Esophagus squamous epithelium (tissue), 5 donors: Measurements from ENCODE around the gene PKMYT1. TPM values are rescaled to one million over a fixed set of nuclear protein-coding genes. Genes with fewer than 3 reads are reported as not detected.

Experiments used
- DNase-seq: peaks from one replicate; lab custom pipeline; 2025; lab: John Stamatoyannopoulos, UW
- H3K27ac ChIP-seq, 4 donors: fragments of 200-600 bp; sonication (generic); one replicate each; pipeline ENCODE4 v1.5.1; 2016 to 2019; ENCODE audit warnings: mild to moderate bottlenecking in 1 of 4
- H3K27me3 ChIP-seq, 4 donors: fragments of 200-600 bp; sonication (generic); 1 replicate in 3 of 4; 2 replicates in 1 of 4; pipeline versions ENCODE4 v1.5.1 to v1.6.0; 2017 to 2021; ENCODE audit warnings: antibody characterized with exemption in 1 of 4
- H3K36me3 ChIP-seq, 3 donors: fragments of 200-600 bp; sonication (generic); one replicate each; pipeline ENCODE4 v1.5.1; 2016 to 2019
- H3K4me1 ChIP-seq, 3 donors: fragments of 200-600 bp; sonication (generic); one replicate each; pipeline ENCODE4 v1.5.1; 2017 to 2019
- H3K4me3 ChIP-seq, 4 donors: fragments of 200-600 bp; sonication (generic); 1 replicate in 3 of 4; 2 replicates in 1 of 4; pipeline ENCODE4 v1.5.1; 2016 to 2019; ENCODE audit warnings: mild to moderate bottlenecking in 2 of 4, moderate library complexity in 1 of 4
- H3K9me3 ChIP-seq, 3 donors: fragments of 200-600 bp; sonication (generic); one replicate each; pipeline ENCODE4 v1.5.1; 2016 to 2019
- POLR2A ChIP-seq, 4 donors: fragments of 450-650 bp; IDR thresholded peaks; one replicate each; pipeline ENCODE4 v1.6.1; 2017; ENCODE audit warnings: antibody characterized with exemption in 4 of 4, mild to moderate bottlenecking in 4 of 4, moderate library complexity in 3 of 4
- WGBS, 2 donors: methylation state at CpG; one replicate each; pipeline ENCODE4 v1.1.5; 2018; 5-methylcytosine and 5-hydroxymethylcytosine counted together
- intact Hi-C: fragments of 100-400 bp; cut with DNase I; formaldehyde crosslinking; loops from one replicate; pipeline ENCODE4 v1.15.0; 2022
- total RNA-seq, 4 donors: library from RNA; depleted of rRNA; stranded (reverse); fragments of >200 nt; gene quantifications; one replicate each; pipeline ENCODE4 v1.1.0, GENCODE V29; 2016
- TF ChIP-seq, protein P1 (sequence below), 6 experiments: fragments of 450-650 bp in 4 of 6; fragments of 200-600 bp in 2 of 6; sonication (generic) in 2 of 6; IDR thresholded peaks; one replicate each; pipeline ENCODE4 v1.5.1; 2016 to 2019; ENCODE audit warnings: antibody characterized with exemption in 6 of 6, mild to moderate bottlenecking in 4 of 6, moderate library complexity in 4 of 6
- donor health status: DM: yes; HTN: yes; CAD: no.

PKMYT1 gene
- total RNA-seq, 4 donors from 2014 or later: 4.2 to 33.1 (median 13.0) TPM

DNA sequence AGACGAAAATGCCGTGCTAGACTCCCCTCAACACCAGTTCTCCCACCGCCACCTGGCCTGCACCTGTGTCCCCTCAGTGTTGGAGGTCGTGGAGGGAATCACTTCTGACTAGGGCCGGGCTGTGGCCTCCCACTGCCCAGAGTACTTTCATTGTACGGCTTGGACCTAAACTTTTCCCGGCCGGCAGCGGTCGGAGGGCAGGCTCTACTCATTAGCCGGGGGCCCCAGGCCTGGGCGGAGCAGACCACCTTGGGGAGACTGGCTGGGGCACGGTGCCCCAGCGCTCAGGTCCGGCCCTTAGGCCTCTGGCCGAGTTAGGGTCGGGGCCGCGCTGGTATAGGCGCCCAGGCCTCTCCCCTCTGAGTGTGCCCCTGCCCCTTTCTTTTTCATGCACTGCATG, 37.1 kb upstream of the PKMYT1 start:
- Histone ChIP-seq H3K27ac (no peak overlapping the region), H3K9me3 (no peaks in the 10 kb centered on the region), H3K4me3 (no peak overlapping the region), H3K36me3 (no peaks in the 10 kb centered on the region), H3K4me1 (peaks cover 22 to 55% (median 23%) of the 10 kb centered on the region in 3 donors), H3K27me3 (peaks cover 0 to 67% (median 15%) of the 10 kb centered on the region in 4 donors)
- no peak for DNase-seq
- intact Hi-C loops: no loop called here
- WGBS, 2 donors: 44 to 71% methylated on average over 2 to 12 of the region's 20 CpGs
- no peak for TF ChIP-seq POLR2A (IDR thresholded peaks at IDR 0.05)
- TF ChIP-seq, protein P1, sequence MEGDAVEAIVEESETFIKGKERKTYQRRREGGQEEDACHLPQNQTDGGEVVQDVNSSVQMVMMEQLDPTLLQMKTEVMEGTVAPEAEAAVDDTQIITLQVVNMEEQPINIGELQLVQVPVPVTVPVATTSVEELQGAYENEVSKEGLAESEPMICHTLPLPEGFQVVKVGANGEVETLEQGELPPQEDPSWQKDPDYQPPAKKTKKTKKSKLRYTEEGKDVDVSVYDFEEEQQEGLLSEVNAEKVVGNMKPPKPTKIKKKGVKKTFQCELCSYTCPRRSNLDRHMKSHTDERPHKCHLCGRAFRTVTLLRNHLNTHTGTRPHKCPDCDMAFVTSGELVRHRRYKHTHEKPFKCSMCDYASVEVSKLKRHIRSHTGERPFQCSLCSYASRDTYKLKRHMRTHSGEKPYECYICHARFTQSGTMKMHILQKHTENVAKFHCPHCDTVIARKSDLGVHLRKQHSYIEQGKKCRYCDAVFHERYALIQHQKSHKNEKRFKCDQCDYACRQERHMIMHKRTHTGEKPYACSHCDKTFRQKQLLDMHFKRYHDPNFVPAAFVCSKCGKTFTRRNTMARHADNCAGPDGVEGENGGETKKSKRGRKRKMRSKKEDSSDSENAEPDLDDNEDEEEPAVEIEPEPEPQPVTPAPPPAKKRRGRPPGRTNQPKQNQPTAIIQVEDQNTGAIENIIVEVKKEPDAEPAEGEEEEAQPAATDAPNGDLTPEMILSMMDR (IDR thresholded peaks at IDR 0.05): no peak

DNA sequence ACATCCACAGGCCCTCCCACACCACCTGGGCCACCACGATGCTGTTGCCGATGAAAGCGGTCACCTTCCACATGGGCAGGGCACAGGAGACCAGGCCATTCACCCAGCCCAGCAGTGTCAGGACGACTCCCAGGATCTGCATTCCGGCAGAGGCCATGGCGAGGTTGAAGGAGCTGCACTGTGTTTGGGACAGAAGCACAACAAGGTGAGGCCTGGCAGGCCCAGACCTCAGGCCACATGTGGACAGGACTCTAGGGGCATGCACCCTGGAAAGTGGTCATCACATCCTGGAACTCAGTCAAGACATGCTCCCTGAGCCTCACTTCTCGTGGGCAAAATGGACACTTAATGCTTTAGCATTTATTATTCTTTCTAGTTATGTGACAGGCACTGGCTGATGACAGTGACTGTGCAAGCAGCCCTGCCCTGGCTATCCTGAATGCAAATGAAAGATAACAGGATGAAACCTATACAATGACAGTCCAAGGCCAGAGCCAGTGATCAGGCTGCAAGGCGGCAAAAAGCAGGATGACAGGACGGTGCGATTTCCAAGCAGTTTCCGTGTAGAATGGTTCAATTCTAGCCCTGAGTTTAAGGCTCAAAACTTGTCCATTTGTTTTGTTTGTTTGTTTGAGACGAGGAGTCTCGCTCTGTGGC, 35.7 kb upstream of the PKMYT1 start:
- H3K9me3 ChIP-seq: no peaks in the 10 kb centered on the region
- H3K27me3 ChIP-seq: peaks cover 0 to 80% (median 24%) of the 10 kb centered on the region in 4 donors
- intact Hi-C loops: no loop called here
- H3K4me3 ChIP-seq: no peak overlapping the region
- peaks cover 9 to 44% (median 9%) of the 10 kb centered on the region in 3 donors for H3K4me1 ChIP-seq
- H3K27ac ChIP-seq: no peak overlapping the region
- TF ChIP-seq, protein P1 (IDR thresholded peaks at IDR 0.05): no peak
- TF ChIP-seq POLR2A (IDR thresholded peaks at IDR 0.05): no peak
- DNase-seq: no peak
- H3K36me3 ChIP-seq: no peaks in the 10 kb centered on the region
- WGBS, 2 donors: 79 to 87% methylated on average over 7 to 10 of the region's 13 CpGs

DNA sequence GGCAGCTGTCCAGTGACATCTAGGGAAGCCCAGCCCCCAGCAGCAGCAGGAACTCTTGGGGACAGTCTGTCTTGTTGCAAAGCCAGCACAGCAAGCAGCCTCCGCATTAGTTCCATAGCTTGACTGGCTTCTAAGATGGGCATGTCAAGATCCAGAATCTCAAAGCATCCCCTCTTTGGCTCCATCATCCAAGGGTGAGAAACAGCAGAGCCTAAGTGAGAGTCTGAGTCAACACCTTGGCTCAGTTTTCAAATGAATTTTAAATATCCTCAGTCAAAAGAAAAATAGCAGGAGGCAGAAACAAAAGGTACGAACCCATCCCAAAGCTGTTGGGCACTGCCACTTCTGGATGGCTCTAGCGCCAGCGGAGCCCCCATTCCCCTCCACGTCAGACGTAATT, 34.7 kb upstream of the PKMYT1 start:
- intact Hi-C loops: no loop called here
- DNase-seq: no peak
- Histone ChIP-seq H3K4me3 (no peak overlapping the region), H3K27me3 (peaks cover 0 to 90% (median 24%) of the 10 kb centered on the region in 4 donors), H3K9me3 (no peaks in the 10 kb centered on the region), H3K36me3 (no peaks in the 10 kb centered on the region), H3K27ac (no peak overlapping the region), H3K4me1 (peaks cover 4 to 37% (median 6%) of the 10 kb centered on the region in 3 donors)
- 76 to 95% methylated on average over 6 of the region's 6 CpGs for WGBS, 2 donors
- TF ChIP-seq, protein P1 (IDR thresholded peaks at IDR 0.05): no peak
- no peak for TF ChIP-seq POLR2A (IDR thresholded peaks at IDR 0.05)

DNA sequence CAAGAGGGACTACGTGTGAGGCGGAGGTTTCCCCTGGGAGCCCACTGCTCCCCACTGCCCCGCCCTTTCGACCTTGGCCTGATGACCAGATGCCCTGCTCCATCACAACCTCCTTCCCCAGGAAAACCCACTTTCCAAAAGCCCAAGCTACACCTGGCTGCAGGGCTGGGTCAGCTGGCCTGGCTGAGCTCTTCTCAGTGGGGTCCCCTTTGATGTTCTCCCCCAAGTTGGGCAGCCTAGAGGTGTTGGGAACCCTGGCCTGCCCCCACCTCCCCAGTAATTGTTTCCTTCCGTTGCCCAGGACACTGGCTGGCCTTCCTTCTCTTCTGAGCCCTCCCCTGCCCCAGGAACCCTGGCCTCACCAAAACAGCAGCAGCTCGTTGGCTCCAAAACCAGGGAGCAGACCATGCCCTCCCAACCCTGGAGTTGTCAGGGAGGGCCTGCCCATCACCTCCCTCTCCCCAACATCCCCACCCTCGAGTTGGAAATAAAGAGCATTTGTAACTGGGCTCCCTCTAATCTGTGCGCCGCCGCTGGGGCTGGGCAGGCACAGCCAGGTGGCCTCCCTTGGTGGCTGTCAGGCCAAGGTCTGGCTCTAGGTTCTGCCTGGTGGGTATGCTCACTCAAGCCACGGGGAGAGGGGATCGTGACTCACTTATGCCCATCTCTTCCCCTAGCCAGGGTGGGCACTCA, 33.9 kb upstream of the PKMYT1 start:
- TF ChIP-seq, protein P1 (IDR thresholded peaks at IDR 0.05): no peak
- TF ChIP-seq POLR2A (IDR thresholded peaks at IDR 0.05): no peak
- Histone ChIP-seq H3K27ac (no peak overlapping the region), H3K36me3 (no peaks in the 10 kb centered on the region), H3K27me3 (peaks cover 0 to 95% (median 24%) of the 10 kb centered on the region in 4 donors), H3K4me3 (no peak overlapping the region), H3K4me1 (peaks cover 0 to 37% (median 9%) of the 10 kb centered on the region in 3 donors), H3K9me3 (no peaks in the 10 kb centered on the region)
- 21 to 54% methylated on average over 2 to 4 of the region's 12 CpGs for WGBS, 2 donors
- intact Hi-C loops: no loop called here
- no peak for DNase-seq

DNA sequence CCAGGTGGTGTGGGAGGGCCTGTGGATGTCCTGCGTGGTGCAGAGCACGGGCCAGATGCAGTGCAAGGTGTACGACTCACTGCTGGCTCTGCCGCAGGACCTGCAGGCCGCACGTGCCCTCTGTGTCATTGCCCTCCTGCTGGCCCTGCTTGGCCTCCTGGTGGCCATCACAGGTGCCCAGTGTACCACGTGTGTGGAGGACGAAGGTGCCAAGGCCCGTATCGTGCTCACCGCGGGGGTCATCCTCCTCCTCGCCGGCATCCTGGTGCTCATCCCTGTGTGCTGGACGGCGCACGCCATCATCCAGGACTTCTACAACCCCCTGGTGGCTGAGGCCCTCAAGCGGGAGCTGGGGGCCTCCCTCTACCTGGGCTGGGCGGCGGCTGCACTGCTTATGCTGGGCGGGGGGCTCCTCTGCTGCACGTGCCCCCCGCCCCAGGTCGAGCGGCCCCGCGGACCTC, 33.3 kb upstream of the PKMYT1 start:
- DNase-seq: no peak
- Histone ChIP-seq H3K4me1 (peaks cover 0 to 38% (median 9%) of the 10 kb centered on the region in 3 donors), H3K4me3 (no peak overlapping the region), H3K27ac (no peak overlapping the region), H3K27me3 (peaks cover 0 to 95% (median 24%) of the 10 kb centered on the region in 4 donors), H3K36me3 (no peaks in the 10 kb centered on the region), H3K9me3 (no peaks in the 10 kb centered on the region)
- no peak for TF ChIP-seq POLR2A (IDR thresholded peaks at IDR 0.05)
- TF ChIP-seq, protein P1 (IDR thresholded peaks at IDR 0.05): no peak
- intact Hi-C loops: no loop called here
- WGBS, 2 donors: 61% methylated on average over 18 of the region's 27 CpGs; no CpG with 5 or more reads in 1 of the 2 donors
